Spinal cord (tissue), 10 donors: ENCODE measurements around the gene SLC23A3. TPM values are rescaled to one million over a fixed set of nuclear protein-coding genes. Genes with fewer than 3 reads are reported as not detected.

Source experiments
- DNase-seq, 6 donors: peaks; one replicate each; pipeline versions ENCODE4 v3.0.0 to v3.0.0-alpha.2; 2013 to 2015; ENCODE audit warnings: low spot score in 6 of 6, low read depth in 4 of 6
- H3K27ac ChIP-seq: one replicate; pipeline ENCODE4 v1.5.1; 2013; ENCODE audit warnings: low read depth, low read length, control low read depth
- H3K27me3 ChIP-seq: one replicate; pipeline ENCODE4 v1.6.1; 2013; ENCODE audit warnings: low read length; ENCODE audit not compliant: control insufficient read depth, insufficient read depth
- H3K36me3 ChIP-seq: one replicate; pipeline ENCODE4 v1.6.1; 2013; ENCODE audit warnings: low read length; ENCODE audit not compliant: control insufficient read depth, insufficient read depth
- H3K4me1 ChIP-seq: one replicate; pipeline ENCODE4 v1.6.1; 2013; ENCODE audit warnings: low read length; ENCODE audit not compliant: control insufficient read depth, insufficient read depth
- H3K4me3 ChIP-seq: one replicate; pipeline ENCODE4 v1.5.1; 2013; ENCODE audit warnings: low read depth, low read length, control low read depth
- H3K9me3 ChIP-seq: one replicate; pipeline ENCODE4 v1.6.1; 2013; ENCODE audit warnings: low read length; ENCODE audit not compliant: control insufficient read depth, insufficient read depth
- WGBS: methylation state at CpG from one replicate; pipeline ENCODE4 v1.1.5; 2013; ENCODE audit warnings: missing lambda C conversion rate; ENCODE audit not compliant: insufficient coverage; 5-methylcytosine and 5-hydroxymethylcytosine counted together
- polyA plus RNA-seq, 2 donors: library from polyadenylated mRNA; unstranded; fragments of 120-200 nt; gene quantifications; one replicate each; pipeline ENCODE4 v1.2.1, GENCODE V29; 2013; ENCODE audit not compliant: insufficient read length in 2 of 2
- total RNA-seq, 2 donors: library from RNA; depleted of rRNA in 1 of 2; stranded (reverse); fragments of 120-200 nt in 1 of 2; fragments of >200 nt in 1 of 2; gene quantifications; one replicate each; pipeline versions ENCODE4 v1.2.3 to v1.2.4, GENCODE V29; 2013 to 2014
- donor health status: healthy.

SLC23A3 gene
- total and polyA plus RNA-seq, 4 donors, result 0.17 to 2.4 (median 1.2) TPM

DNA sequence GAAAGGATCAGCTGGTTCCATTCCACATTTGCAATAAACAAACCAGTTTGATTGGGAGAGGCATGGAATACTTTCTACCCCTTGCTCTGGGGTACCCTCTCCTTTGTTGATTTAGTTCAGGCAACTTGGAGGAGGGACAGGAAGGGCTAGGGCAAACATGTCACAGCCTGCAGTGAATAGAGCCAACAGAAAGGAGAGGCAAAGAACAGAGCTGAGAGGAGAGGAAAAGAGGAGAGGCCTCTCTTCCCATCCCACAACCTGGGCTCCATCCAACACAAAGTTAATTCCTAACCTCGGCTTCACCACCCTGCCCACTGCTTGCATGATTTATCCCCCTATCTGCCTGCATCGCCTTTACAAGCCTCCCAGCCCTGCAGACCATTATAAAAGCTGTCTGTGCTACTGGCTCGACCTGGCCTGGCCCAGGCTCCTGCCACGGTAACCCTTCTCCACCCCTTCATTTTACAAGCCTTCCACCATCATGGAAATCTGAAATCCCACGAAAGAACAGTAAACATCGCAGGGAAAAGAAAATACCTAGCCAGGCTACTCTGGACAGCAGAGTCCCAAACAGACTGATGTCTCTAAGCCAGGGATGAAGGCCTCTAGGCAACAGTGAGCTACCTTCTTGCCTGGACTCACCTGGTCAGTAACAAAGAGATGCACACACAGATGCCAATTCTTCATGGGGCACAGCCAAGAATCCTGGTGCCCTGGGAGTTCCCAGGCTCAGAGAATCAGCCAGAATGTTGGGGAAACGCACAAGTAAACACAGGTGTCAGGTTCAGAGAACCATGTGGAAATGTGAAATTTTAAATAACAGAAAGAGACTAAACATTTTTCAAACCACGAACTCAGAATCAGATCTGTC is 52.8 kb downstream of the SLC23A3 start:
- Histone ChIP-seq H3K4me3 (no peak overlapping the region), H3K4me1 (peaks cover 6% of the 10 kb centered on the region), H3K9me3 (no peaks in the 10 kb centered on the region), H3K36me3 (no peaks in the 10 kb centered on the region), H3K27ac (no peak overlapping the region), H3K27me3 (peaks cover 8% of the 10 kb centered on the region)
- WGBS, result 72% methylated on average over 7 of the region's 8 CpGs
- DNase-seq, result no peak

DNA sequence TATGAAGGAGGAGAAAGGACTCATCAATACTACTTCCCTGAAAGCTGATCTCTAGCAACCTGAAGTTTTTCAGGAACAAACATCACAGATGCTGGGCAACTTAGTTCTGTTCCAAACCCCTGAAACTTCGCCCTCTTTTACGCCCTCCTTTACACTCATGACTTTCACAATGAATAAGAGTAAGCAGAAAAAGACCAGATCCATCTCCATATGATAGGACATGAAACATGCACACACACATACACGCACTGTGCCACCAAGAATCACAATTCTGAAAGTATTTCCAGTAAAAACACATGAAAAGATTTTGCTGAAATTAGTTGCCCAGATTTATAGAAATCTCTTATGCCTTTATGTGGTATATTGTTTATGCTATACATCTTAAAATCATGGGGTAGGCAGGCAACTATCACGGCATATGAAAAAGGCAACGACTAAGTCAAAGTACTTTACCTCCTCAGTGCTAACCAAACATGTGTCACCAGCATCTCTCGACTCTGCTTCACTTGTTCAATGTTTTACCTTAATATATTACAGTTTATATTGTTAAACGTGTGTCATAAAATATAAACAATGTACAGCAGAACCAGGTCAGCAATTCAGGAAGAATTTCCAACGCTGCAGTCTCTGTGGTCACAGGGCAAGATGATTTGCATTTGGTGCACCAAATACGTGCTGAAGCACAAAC is 57.0 kb downstream of the SLC23A3 start:
- H3K27me3 ChIP-seq, result peaks cover 6% of the 10 kb centered on the region

DNA sequence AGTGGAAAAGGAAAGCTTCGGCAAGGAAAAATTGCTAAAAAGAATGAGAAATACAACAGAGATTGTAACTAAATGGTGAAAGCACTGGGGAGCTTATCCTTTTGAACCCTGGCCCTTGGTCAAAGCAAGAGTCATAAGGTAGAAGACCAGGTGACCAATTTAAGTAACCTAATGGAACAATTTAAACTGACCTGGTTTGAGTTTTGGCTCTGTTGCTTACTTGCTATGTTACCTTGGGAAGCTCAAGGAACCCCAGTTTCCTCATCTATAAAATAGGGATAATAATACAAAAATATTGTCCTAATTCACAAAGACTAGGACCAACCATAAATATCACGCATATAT is 57.8 kb downstream of the SLC23A3 start:
- 96% methylated on average over 2 of the region's 2 CpGs for WGBS
- Histone ChIP-seq H3K27ac (no peak overlapping the region), H3K4me3 (no peak overlapping the region), H3K27me3 (peaks cover 6% of the 10 kb centered on the region), H3K4me1 (peaks cover 3% of the 10 kb centered on the region), H3K9me3 (no peaks in the 10 kb centered on the region), H3K36me3 (no peaks in the 10 kb centered on the region)
- no peak for DNase-seq

More for the DNA sequence above, 57.0 kb downstream of the SLC23A3 start:
- no peak for DNase-seq
- 89% methylated on average over 3 of the region's 9 CpGs for WGBS
- no peaks in the 10 kb centered on the region for H3K36me3 ChIP-seq
- no peaks in the 10 kb centered on the region for H3K9me3 ChIP-seq
- no peak overlapping the region for H3K27ac ChIP-seq
- peaks cover 3% of the 10 kb centered on the region for H3K4me1 ChIP-seq
- H3K4me3 ChIP-seq, result no peak overlapping the region

Other genes with a start within 250 kb of the SLC23A3 start
- 1 to 10 TPM; 2.9 to 7.2 TPM for gene CDK5R2, start 210.4 kb downstream of the SLC23A3 start, total RNA-seq
- gene CDK5R2, start 210.4 kb downstream of the SLC23A3 start, polyA plus RNA-seq, result 10 to 100 TPM; 62.5 to 66.1 TPM
- not detected for gene FEV, start 184.8 kb downstream of the SLC23A3 start, total RNA-seq
- gene FEV, start 184.8 kb downstream of the SLC23A3 start, polyA plus RNA-seq, result under 1 TPM; 0.11 to 0.14 TPM
- not detected for gene CRYBA2, start 176.6 kb downstream of the SLC23A3 start, total RNA-seq
- under 1 TPM; 0.63 to 0.76 TPM for gene CRYBA2, start 176.6 kb downstream of the SLC23A3 start, polyA plus RNA-seq
- 1 to 10 TPM in 1 of 2 donors, under 1 TPM in 1; 0.79 to 4.8 TPM for gene CFAP65, start 128.5 kb downstream of the SLC23A3 start, total RNA-seq
- gene CFAP65, start 128.5 kb downstream of the SLC23A3 start, polyA plus RNA-seq, result 1 to 10 TPM; 5.3 to 9.0 TPM
- under 1 TPM; 0.28 to 0.30 TPM for gene IHH, start 109.1 kb downstream of the SLC23A3 start, total RNA-seq
- under 1 TPM; 0.39 to 0.59 TPM for gene IHH, start 109.1 kb downstream of the SLC23A3 start, polyA plus RNA-seq
- 10 to 100 TPM; 11.4 to 12.7 TPM for gene NHEJ1, start 9.2 kb downstream of the SLC23A3 start, total RNA-seq
- gene NHEJ1, start 9.2 kb downstream of the SLC23A3 start, polyA plus RNA-seq, result 10 to 100 TPM in 1 of 2 donors, 1 to 10 TPM in 1; 9.8 to 10.9 TPM
- gene CNPPD1, start 6.9 kb upstream of the SLC23A3 start, total RNA-seq, result 10 to 100 TPM; 27.5 to 37.8 TPM
- 10 to 100 TPM; 53.7 to 57.5 TPM for gene CNPPD1, start 6.9 kb upstream of the SLC23A3 start, polyA plus RNA-seq
- 10 to 100 TPM; 64.6 to 78.6 TPM for gene RETREG2, start 8.2 kb upstream of the SLC23A3 start, total RNA-seq
- 100 to 1,000 TPM; 170 to 188 TPM for gene RETREG2, start 8.2 kb upstream of the SLC23A3 start, polyA plus RNA-seq
- gene ZFAND2B, start 36.8 kb upstream of the SLC23A3 start, total RNA-seq, result 10 to 100 TPM; 14.5 to 40.5 TPM
- 10 to 100 TPM; 37.2 to 46.4 TPM for gene ZFAND2B, start 36.8 kb upstream of the SLC23A3 start, polyA plus RNA-seq
- gene ABCB6, start 48.9 kb upstream of the SLC23A3 start, total RNA-seq, result 10 to 100 TPM; 39.7 to 47.2 TPM
- gene ABCB6, start 48.9 kb upstream of the SLC23A3 start, polyA plus RNA-seq, result 10 to 100 TPM; 60.6 to 78.8 TPM
- gene ATG9A, start 59.6 kb upstream of the SLC23A3 start, total RNA-seq, result 10 to 100 TPM; 26.2 to 45.9 TPM
- 10 to 100 TPM; 56.0 to 59.8 TPM for gene ATG9A, start 59.6 kb upstream of the SLC23A3 start, polyA plus RNA-seq
- 10 to 100 TPM; 29.2 to 53.6 TPM for gene ANKZF1, start 59.8 kb upstream of the SLC23A3 start, total RNA-seq
- 10 to 100 TPM; 44.0 to 74.2 TPM for gene ANKZF1, start 59.8 kb upstream of the SLC23A3 start, polyA plus RNA-seq
- gene GLB1L, start 75.4 kb upstream of the SLC23A3 start, total RNA-seq, result 10 to 100 TPM in 1 of 2 donors, 1 to 10 TPM in 1; 9.4 to 22.1 TPM
- gene GLB1L, start 75.4 kb upstream of the SLC23A3 start, polyA plus RNA-seq, result 10 to 100 TPM; 11.4 to 12.0 TPM
- gene STK16, start 75.5 kb upstream of the SLC23A3 start, total RNA-seq, result 10 to 100 TPM; 16.4 to 25.0 TPM
- gene STK16, start 75.5 kb upstream of the SLC23A3 start, polyA plus RNA-seq, result 10 to 100 TPM; 36.3 to 38.7 TPM
- gene TUBA4B, start 83.2 kb upstream of the SLC23A3 start, total RNA-seq, result 1 to 10 TPM in 1 of 2 donors, not detected in 1; 1.5 TPM
- under 1 TPM; 0.38 to 0.39 TPM for gene TUBA4B, start 83.2 kb upstream of the SLC23A3 start, polyA plus RNA-seq
- gene TUBA4A, start 83.9 kb upstream of the SLC23A3 start, total RNA-seq, result 10 to 100 TPM; 14.3 to 43.9 TPM
- 10 to 100 TPM; 73.6 to 84.9 TPM for gene TUBA4A, start 83.9 kb upstream of the SLC23A3 start, polyA plus RNA-seq
- gene DNAJB2, start 109.3 kb upstream of the SLC23A3 start, total RNA-seq, result 100 to 1,000 TPM in 1 of 2 donors, 10 to 100 TPM in 1; 81.5 to 101 TPM
- gene DNAJB2, start 109.3 kb upstream of the SLC23A3 start, polyA plus RNA-seq, result 100 to 1,000 TPM; 163 to 186 TPM
- 10 to 100 TPM; 12.6 to 67.3 TPM for gene PTPRN, start 139.4 kb upstream of the SLC23A3 start, total RNA-seq
- gene PTPRN, start 139.4 kb upstream of the SLC23A3 start, polyA plus RNA-seq, result 10 to 100 TPM; 72.2 to 88.1 TPM
- gene RESP18, start 162.7 kb upstream of the SLC23A3 start, total RNA-seq, result 1 to 10 TPM; 1.1 to 2.8 TPM
- gene RESP18, start 162.7 kb upstream of the SLC23A3 start, polyA plus RNA-seq, result 1 to 10 TPM; 6.6 to 7.0 TPM
- gene DNPEP, start 217.9 kb upstream of the SLC23A3 start, total RNA-seq, result 10 to 100 TPM; 25.6 to 40.8 TPM
- gene DNPEP, start 217.9 kb upstream of the SLC23A3 start, polyA plus RNA-seq, result 10 to 100 TPM; 40.2 to 57.2 TPM
- 1 to 10 TPM; 4.8 to 5.5 TPM for gene DES, start 248.3 kb upstream of the SLC23A3 start, total RNA-seq
- gene DES, start 248.3 kb upstream of the SLC23A3 start, polyA plus RNA-seq, result 1 to 10 TPM; 3.5 to 8.8 TPM